Left ventricle myocardium inferior (tissue), 1 donor: Measurements from ENCODE around the gene GH2. TPM values are rescaled to one million over a fixed set of nuclear protein-coding genes. Genes with fewer than 3 reads are reported as not detected.
"Not testable (repeated sequence)": the region's sequence is repeated elsewhere in the genome, so short reads cannot be mapped to it uniquely, and the experiment has no call there.

ENCODE experiments used
- DNase-seq: peaks from one replicate; pipeline ENCODE4 v3.0.0-alpha.2; 2020
- H3K27ac ChIP-seq: fragments of 200-600 bp; replicated peaks from 2 replicates; pipeline ENCODE4 v1.8.0; 2021
- H3K27me3 ChIP-seq: fragments of 200-600 bp; 2 replicates; pipeline ENCODE4 v1.8.0; 2021; ENCODE audit warnings: low read depth
- H3K36me3 ChIP-seq: fragments of 200-600 bp; 2 replicates; pipeline ENCODE4 v1.8.0; 2021
- H3K4me1 ChIP-seq: fragments of 200-600 bp; 2 replicates; pipeline ENCODE4 v1.8.0; 2021
- H3K4me3 ChIP-seq: fragments of 200-600 bp; 2 replicates; pipeline ENCODE4 v1.8.0; 2021; ENCODE audit warnings: mild to moderate bottlenecking, moderate library complexity
- H3K9me3 ChIP-seq: fragments of 200-600 bp; replicated peaks from 2 replicates; pipeline ENCODE4 v1.8.0; 2021
- intact Hi-C: fragments of 100-400 bp; cut with micrococcal nuclease; formaldehyde crosslinking; loops from one replicate; pipeline ENCODE4 v1.11.0; 2022
- total RNA-seq: library from RNA; stranded (reverse); fragmentation: NEBNext Ultra II Directional; extraction: Animal tissue kit (Norgen Biotek cat#: 25700); gene quantifications from one replicate; pipeline ENCODE4 v1.2.1, GENCODE V29; 2021
- TF ChIP-seq, protein P1 (sequence below): fragments of 200-600 bp; IDR thresholded peaks from 2 replicates; pipeline ENCODE4 v1.8.0; 2021; ENCODE audit warnings: antibody characterized with exemption, mild to moderate bottlenecking, borderline replicate concordance
- donor health status: DM: no; HTN: yes; CAD: no; lungs with severe emphysema.

GH2 gene
- total RNA-seq, 1 donor from 2014 or later: not detected

DNA sequence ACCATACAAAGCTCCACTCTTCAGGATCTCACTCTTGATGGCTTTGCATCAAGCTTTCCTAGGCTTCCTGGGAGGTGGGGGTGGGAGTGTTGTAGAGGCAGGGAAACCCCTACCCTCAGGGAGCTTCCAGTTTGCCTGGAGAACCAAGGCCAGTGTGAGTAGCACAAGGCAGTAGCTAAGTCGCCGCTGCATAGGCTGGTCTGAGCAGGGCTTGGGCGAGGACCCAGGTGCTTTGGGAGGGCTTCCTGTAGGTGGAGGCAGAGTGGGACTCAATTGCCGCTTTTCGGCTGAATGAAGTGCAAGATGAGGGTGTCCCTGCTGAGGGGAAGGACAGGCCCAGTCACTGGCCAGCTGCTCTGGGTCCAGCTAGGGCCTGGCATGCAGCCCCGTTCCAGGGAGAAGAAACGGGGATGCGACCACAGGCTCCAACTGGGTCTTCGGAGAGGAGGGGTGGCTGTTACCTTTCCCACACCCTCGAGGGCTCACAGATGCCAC, 46.5 kb upstream of the GH2 start:
- H3K9me3 ChIP-seq: no peaks in the 10 kb centered on the region
- no peaks in the 10 kb centered on the region for H3K36me3 ChIP-seq
- no peak overlapping the region for H3K27ac ChIP-seq
- H3K4me1 ChIP-seq: peaks cover 28% of the 10 kb centered on the region
- TF ChIP-seq, protein P1, sequence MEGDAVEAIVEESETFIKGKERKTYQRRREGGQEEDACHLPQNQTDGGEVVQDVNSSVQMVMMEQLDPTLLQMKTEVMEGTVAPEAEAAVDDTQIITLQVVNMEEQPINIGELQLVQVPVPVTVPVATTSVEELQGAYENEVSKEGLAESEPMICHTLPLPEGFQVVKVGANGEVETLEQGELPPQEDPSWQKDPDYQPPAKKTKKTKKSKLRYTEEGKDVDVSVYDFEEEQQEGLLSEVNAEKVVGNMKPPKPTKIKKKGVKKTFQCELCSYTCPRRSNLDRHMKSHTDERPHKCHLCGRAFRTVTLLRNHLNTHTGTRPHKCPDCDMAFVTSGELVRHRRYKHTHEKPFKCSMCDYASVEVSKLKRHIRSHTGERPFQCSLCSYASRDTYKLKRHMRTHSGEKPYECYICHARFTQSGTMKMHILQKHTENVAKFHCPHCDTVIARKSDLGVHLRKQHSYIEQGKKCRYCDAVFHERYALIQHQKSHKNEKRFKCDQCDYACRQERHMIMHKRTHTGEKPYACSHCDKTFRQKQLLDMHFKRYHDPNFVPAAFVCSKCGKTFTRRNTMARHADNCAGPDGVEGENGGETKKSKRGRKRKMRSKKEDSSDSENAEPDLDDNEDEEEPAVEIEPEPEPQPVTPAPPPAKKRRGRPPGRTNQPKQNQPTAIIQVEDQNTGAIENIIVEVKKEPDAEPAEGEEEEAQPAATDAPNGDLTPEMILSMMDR: no peak
- DNase-seq: peak; percentile 6
- intact Hi-C loops: no loop called here
- H3K4me3 ChIP-seq: no peak overlapping the region
- no peaks in the 10 kb centered on the region for H3K27me3 ChIP-seq

DNA sequence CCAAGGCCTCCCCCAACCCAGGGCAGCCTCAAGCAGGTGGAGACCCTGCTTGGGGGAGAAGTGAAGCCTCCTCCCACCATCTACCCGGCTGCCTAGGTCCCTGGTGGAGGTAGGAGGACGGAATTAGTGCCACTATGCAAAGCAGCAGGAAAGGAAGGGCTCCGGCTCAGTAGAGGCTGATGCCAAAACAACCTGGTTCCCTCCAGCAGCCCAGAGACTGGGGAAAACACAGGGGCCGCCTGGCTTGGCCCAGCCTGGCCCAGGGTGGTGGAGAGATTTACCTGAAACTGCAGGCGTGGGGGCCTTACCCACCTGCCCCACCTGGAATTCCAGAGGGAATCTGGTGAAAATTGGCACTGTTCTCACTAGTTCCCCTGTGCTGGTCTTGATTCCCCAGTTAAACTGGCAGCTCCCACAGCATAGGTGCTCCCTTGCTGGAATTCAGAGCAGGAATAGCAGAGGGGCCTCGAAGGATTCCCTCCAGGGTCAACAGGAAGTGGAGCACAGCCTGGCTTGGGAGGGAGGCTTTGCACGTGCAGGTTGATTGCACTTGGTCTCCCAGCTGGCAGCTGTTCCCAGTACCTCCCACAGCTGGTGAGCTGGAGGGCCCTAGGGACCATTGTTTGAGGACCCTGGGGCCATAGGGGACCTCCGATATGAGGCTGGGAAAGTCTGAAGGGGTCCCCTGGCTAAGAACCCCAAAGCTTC, 45.9 kb upstream of the GH2 start:
- H3K4me3 ChIP-seq: no peak overlapping the region
- peaks cover 27% of the 10 kb centered on the region for H3K4me1 ChIP-seq
- H3K9me3 ChIP-seq: no peaks in the 10 kb centered on the region
- H3K27me3 ChIP-seq: no peaks in the 10 kb centered on the region
- no peaks in the 10 kb centered on the region for H3K36me3 ChIP-seq
- H3K27ac ChIP-seq: no peak overlapping the region
- no peak for DNase-seq
- TF ChIP-seq, protein P1: no peak
- intact Hi-C loops: no loop called here

DNA sequence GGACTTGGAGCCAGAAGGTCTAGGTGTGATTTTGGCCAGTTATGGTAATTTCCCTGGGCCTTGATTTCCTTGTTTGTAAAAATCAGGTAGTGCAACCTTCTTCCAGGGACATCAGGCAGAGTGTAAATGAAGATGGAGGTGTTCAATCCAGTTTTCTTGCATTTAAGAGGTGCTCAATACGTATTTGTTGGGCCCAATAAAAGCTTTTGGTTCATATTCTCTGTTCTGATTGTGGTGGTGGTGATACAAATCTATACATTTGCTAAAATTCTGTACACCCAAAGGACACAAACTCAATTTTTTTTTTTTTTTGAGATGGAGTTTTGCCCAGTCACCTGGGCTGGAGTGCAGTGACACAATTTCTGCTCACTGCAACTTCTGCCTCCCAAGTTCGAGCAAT, 44.4 kb upstream of the GH2 start:
- no peak for DNase-seq
- no peak overlapping the region for H3K4me3 ChIP-seq
- no peak overlapping the region for H3K27ac ChIP-seq
- peaks cover 12% of the 10 kb centered on the region for H3K4me1 ChIP-seq
- H3K36me3 ChIP-seq: no peaks in the 10 kb centered on the region
- no peaks in the 10 kb centered on the region for H3K27me3 ChIP-seq
- H3K9me3 ChIP-seq: no peaks in the 10 kb centered on the region
- intact Hi-C loops: no loop called here
- TF ChIP-seq, protein P1: no peak

DNA sequence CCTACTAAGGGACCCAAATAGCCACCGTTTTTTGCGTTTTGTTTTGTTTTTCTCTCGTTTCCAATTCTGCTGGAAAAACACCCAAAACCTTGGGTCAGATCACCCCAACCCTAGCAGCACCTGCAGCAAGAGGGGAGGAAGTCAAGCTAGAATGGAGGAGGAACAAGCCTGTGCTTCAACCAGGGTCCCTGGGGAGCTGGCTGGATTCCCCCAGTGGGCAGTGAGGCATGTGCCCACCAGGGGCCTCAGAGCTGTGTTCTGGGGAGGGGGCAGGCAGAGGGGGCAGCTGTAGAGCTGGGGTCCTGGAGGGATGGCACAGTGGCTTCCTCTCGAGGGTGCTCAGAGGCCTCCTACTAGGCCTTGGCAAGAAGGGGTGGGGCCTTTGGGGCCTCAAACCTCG, 43.9 kb upstream of the GH2 start:
- H3K4me3 ChIP-seq: no peak overlapping the region
- peak; percentile 0 for DNase-seq
- no peaks in the 10 kb centered on the region for H3K27me3 ChIP-seq
- TF ChIP-seq, protein P1: no peak
- no peaks in the 10 kb centered on the region for H3K36me3 ChIP-seq
- intact Hi-C loops: no loop called here
- H3K9me3 ChIP-seq: no peaks in the 10 kb centered on the region
- H3K27ac ChIP-seq: no peak overlapping the region
- H3K4me1 ChIP-seq: peaks cover 7% of the 10 kb centered on the region

DNA sequence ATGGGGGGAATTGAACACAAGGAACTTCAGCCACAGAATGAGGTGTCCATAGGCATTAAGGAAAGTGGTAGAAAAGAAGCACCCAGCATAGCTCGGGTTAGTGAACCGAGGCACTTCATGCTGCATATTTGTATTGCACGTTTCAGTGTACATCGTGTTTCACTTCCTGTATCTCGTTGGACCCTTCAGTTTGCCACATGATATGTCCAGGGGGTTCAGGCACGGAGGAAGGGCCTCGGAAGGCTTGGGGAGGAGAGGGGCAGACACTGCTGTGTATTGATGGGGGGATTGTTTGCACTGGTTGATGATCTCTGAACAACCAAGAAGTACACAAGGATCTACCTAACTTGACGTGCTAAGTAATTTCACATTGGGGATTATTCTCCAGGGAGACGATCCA, 40.7 kb upstream of the GH2 start:
- peaks cover 13% of the 10 kb centered on the region for H3K27me3 ChIP-seq
- intact Hi-C loops, H3K4me1 ChIP-seq, DNase-seq, H3K9me3 ChIP-seq, H3K27ac ChIP-seq, H3K4me3 ChIP-seq, H3K36me3 ChIP-seq: not testable (repeated sequence)

DNA sequence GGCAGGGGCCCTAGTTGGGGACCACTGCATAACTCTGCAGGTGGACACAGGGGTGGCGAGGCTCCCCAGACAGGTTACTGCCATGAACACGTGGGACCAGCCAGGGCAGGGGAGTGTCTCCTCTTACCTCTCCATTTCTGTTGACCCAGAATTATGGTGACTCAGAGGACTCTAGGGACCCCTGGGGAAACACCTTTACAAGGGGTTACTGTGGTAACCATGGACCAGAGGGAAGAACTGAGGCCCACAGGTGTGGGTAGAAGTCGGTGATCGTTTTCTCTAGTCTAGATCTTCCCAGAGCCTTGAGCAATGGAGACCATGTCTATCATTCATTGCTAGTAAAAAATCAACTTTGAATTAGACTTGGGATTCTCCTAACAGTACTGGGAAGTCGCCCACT, 39.0 kb upstream of the GH2 start:
- intact Hi-C loops: not testable (repeated sequence)

DNA sequence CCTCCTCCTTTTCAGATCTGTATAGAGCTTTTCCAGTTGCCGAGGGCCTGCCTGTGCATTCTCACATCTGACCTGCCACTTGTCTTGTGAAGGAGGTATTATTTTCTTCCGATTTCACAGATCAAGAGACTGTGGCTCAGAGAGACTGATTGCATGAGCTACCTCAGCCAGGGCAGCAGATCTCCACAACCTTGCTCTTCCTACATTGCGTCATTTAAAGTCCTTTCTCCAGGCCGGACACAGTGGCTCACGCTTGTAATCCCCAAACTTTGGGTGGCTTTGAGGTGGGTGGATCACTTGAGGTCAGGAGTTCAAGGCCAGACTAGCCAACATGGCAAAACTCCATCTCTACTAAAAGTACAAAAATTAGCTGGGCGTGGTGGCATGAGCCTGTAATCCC, 38.3 kb upstream of the GH2 start:
- H3K27me3 ChIP-seq: peaks cover 18% of the 10 kb centered on the region
- H3K4me3 ChIP-seq, intact Hi-C loops, H3K36me3 ChIP-seq, H3K27ac ChIP-seq, DNase-seq, H3K9me3 ChIP-seq, H3K4me1 ChIP-seq: not testable (repeated sequence)

More for the DNA sequence above, 39.0 kb upstream of the GH2 start:
- not testable (repeated sequence) for H3K4me1 ChIP-seq, H3K4me3 ChIP-seq, H3K27ac ChIP-seq, H3K36me3 ChIP-seq, H3K9me3 ChIP-seq, DNase-seq
- H3K27me3 ChIP-seq: peaks cover 18% of the 10 kb centered on the region
